Measurements from ENCODE around the gene FTSJ3. TPM values are rescaled to one million over a fixed set of nuclear protein-coding genes. Genes with fewer than 3 reads are reported as not detected.
"Not testable (repeated sequence)": the region's sequence is repeated elsewhere in the genome, so short reads cannot be mapped to it uniquely, and the experiment has no call there.

Gene FTSJ3
- 42.0 TPM for total RNA-seq (ENCODE audit: unreplicated experiment)
- long read RNA-seq, partial matches to known transcripts, result 5 of 9 reads
- long read RNA-seq, other reads (novel, unspliced or antisense), result 1 of 9 reads

GRCh38 chr17:63827002-63827800, at the start of gene FTSJ3, which contains the start of gene PSMC5:
Gene FTSJ3 (minus strand): TSS chr17:63827663. CDS start chr17:63826902, 761 bp downstream.
Gene PSMC5 (plus strand): TSS chr17:63827431. CDS start chr17:63827491, 60 bp downstream.
- Mint-ChIP-seq H3K27me3 (ENCODE audit: unreplicated experiment) (peaks cover 12% of the 10 kb centered on the region), H3K4me1 (ENCODE audit: low read depth, unreplicated experiment) (peaks cover 11% of the 10 kb centered on the region), H3K4me3 (ENCODE audit: unreplicated experiment) (peak within 1 kb of the TSS; percentile 90), H3K9me3 (ENCODE audit: unreplicated experiment) (peaks cover 12% of the 10 kb centered on the region), H3K36me3 (ENCODE audit: unreplicated experiment) (no peaks in the 10 kb centered on the region), H3K27ac (ENCODE audit: unreplicated experiment) (peak within 1 kb of the TSS; percentile 99)
- TF ChIP-seq CTCF (IDR thresholded peaks at IDR 0.05; ENCODE audit: partially characterized antibody, unreplicated experiment), result peak; percentile 53
- DNase-seq, result peak; percentile 93

GRCh38 chr17:63874693-63875092, 47.2 kb upstream of the FTSJ3 start:
- DNase-seq; H3K4me1 Mint-ChIP-seq (ENCODE audit: low read depth, unreplicated experiment); H3K27ac Mint-ChIP-seq (ENCODE audit: unreplicated experiment); H3K9me3 Mint-ChIP-seq (ENCODE audit: unreplicated experiment); H3K36me3 Mint-ChIP-seq (ENCODE audit: unreplicated experiment); H3K4me3 Mint-ChIP-seq (ENCODE audit: unreplicated experiment); H3K27me3 Mint-ChIP-seq (ENCODE audit: unreplicated experiment): not testable (repeated sequence)

GRCh38 chr17:63874061-63874626, 46.7 kb upstream of the FTSJ3 start:
- H3K4me1 Mint-ChIP-seq (ENCODE audit: low read depth, unreplicated experiment); H3K36me3 Mint-ChIP-seq (ENCODE audit: unreplicated experiment); DNase-seq; H3K9me3 Mint-ChIP-seq (ENCODE audit: unreplicated experiment); H3K27me3 Mint-ChIP-seq (ENCODE audit: unreplicated experiment); H3K27ac Mint-ChIP-seq (ENCODE audit: unreplicated experiment); H3K4me3 Mint-ChIP-seq (ENCODE audit: unreplicated experiment): not testable (repeated sequence)

- not testable (repeated sequence) for H3K4me1 Mint-ChIP-seq (ENCODE audit: low read depth, unreplicated experiment); H3K27ac Mint-ChIP-seq (ENCODE audit: unreplicated experiment); H3K9me3 Mint-ChIP-seq (ENCODE audit: unreplicated experiment); DNase-seq; H3K4me3 Mint-ChIP-seq (ENCODE audit: unreplicated experiment); H3K27me3 Mint-ChIP-seq (ENCODE audit: unreplicated experiment); H3K36me3 Mint-ChIP-seq (ENCODE audit: unreplicated experiment)
Measured at GRCh38 chr17:63873577-63873976, 46.1 kb upstream of the FTSJ3 start, which contains the start of gene CSH2. Gene CSH2 (minus strand): TSS chr17:63873677. CDS start chr17:63873614, 63 bp downstream.

- H3K4me1 Mint-ChIP-seq (ENCODE audit: low read depth, unreplicated experiment); H3K36me3 Mint-ChIP-seq (ENCODE audit: unreplicated experiment); H3K27ac Mint-ChIP-seq (ENCODE audit: unreplicated experiment); DNase-seq; H3K9me3 Mint-ChIP-seq (ENCODE audit: unreplicated experiment); H3K4me3 Mint-ChIP-seq (ENCODE audit: unreplicated experiment); H3K27me3 Mint-ChIP-seq (ENCODE audit: unreplicated experiment): not testable (repeated sequence)
Measured at GRCh38 chr17:63871646-63872365, 44.3 kb upstream of the FTSJ3 start.

- not testable (repeated sequence) for H3K27ac Mint-ChIP-seq (ENCODE audit: unreplicated experiment); H3K4me3 Mint-ChIP-seq (ENCODE audit: unreplicated experiment); H3K9me3 Mint-ChIP-seq (ENCODE audit: unreplicated experiment); DNase-seq; H3K27me3 Mint-ChIP-seq (ENCODE audit: unreplicated experiment); H3K36me3 Mint-ChIP-seq (ENCODE audit: unreplicated experiment); H3K4me1 Mint-ChIP-seq (ENCODE audit: low read depth, unreplicated experiment)
Measured at GRCh38 chr17:63870292-63870665, 42.8 kb upstream of the FTSJ3 start.

GRCh38 chr17:63869491-63870291, 42.2 kb upstream of the FTSJ3 start:
- not testable (repeated sequence) for H3K4me1 Mint-ChIP-seq (ENCODE audit: low read depth, unreplicated experiment); H3K4me3 Mint-ChIP-seq (ENCODE audit: unreplicated experiment); H3K27ac Mint-ChIP-seq (ENCODE audit: unreplicated experiment); H3K27me3 Mint-ChIP-seq (ENCODE audit: unreplicated experiment); DNase-seq; H3K9me3 Mint-ChIP-seq (ENCODE audit: unreplicated experiment); H3K36me3 Mint-ChIP-seq (ENCODE audit: unreplicated experiment)
- TF ChIP-seq CTCF (IDR thresholded peaks at IDR 0.05; ENCODE audit: partially characterized antibody, unreplicated experiment), result peak; percentile 26

- peaks cover 14% of the 10 kb centered on the region for H3K4me1 Mint-ChIP-seq (ENCODE audit: low read depth, unreplicated experiment)
- DNase-seq; H3K36me3 Mint-ChIP-seq (ENCODE audit: unreplicated experiment): not testable (repeated sequence)
Measured at GRCh38 chr17:63866625-63867024, 39.2 kb upstream of the FTSJ3 start.

More at GRCh38 chr17:63866625-63867024, 39.2 kb upstream of the FTSJ3 start:
- H3K27ac Mint-ChIP-seq (ENCODE audit: unreplicated experiment); H3K4me3 Mint-ChIP-seq (ENCODE audit: unreplicated experiment); H3K27me3 Mint-ChIP-seq (ENCODE audit: unreplicated experiment); H3K9me3 Mint-ChIP-seq (ENCODE audit: unreplicated experiment): not testable (repeated sequence)

Data from glutamatergic neuron (in vitro differentiated cells).